Measurements from ENCODE around the gene NUP210L. TPM values are rescaled to one million over a fixed set of nuclear protein-coding genes. Genes with fewer than 3 reads are reported as not detected.

NUP210L gene
- total and polyA plus RNA-seq, 2 of the 13 experiments (the other 11 are each of a cell fraction or from before 2014, with no cell fraction given): not detected

DNA sequence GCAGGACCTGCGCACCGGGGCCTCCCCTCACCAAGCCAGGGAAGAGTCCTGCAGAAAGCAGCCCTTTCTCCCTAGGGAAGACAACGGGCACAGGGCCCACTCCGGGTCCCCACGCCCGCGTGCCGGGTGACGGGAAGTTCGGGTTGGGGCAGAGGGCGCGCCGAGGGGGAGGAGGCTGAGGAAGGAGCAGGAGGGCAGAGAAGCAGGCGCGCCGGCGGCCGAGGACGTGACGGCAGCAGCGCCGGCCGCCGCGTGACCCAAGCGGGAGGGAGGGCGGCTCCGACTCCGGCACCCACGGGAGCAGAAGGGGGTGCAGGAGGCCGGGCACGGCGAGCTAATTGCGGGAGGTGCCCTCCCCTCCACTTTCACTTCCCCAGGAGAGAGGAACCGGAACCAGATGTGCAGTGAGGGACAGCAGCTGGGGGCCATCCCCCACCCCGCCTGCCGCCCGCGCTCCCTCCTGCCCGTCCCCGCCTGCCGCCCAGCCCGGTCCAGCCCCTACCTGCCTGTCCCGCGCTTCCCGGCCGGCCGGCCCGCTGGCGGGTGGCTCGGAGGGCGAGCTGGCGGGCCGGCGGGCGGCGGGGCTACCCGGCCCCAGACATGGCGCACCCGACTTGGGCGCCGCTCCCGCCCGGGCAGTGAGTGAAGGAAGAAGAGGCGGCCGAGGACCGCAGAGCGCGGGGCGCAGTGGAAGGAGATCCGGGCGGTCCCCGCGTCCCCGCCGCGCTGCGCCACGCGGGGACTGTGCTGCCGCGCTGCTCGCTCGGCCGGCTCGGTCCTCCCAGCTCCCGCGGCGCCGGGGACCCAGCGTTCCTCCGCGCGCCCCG lies 208.9 kb downstream of the NUP210L start (continued):
- TF ChIP-seq, protein P1, sequence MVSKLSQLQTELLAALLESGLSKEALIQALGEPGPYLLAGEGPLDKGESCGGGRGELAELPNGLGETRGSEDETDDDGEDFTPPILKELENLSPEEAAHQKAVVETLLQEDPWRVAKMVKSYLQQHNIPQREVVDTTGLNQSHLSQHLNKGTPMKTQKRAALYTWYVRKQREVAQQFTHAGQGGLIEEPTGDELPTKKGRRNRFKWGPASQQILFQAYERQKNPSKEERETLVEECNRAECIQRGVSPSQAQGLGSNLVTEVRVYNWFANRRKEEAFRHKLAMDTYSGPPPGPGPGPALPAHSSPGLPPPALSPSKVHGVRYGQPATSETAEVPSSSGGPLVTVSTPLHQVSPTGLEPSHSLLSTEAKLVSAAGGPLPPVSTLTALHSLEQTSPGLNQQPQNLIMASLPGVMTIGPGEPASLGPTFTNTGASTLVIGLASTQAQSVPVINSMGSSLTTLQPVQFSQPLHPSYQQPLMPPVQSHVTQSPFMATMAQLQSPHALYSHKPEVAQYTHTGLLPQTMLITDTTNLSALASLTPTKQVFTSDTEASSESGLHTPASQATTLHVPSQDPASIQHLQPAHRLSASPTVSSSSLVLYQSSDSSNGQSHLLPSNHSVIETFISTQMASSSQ (IDR thresholded peaks at IDR 0.05; ENCODE audit: low read depth): no peak
- TF ChIP-seq, protein P1 (CRISPR knock-in tag; IDR thresholded peaks at IDR 0.05; ENCODE audit: borderline replicate concordance): peak; percentile 17; the same call in 1 of the 2 replicates
- TF ChIP-seq BHLHE40 (IDR thresholded peaks at IDR 0.05; ENCODE audit: low read length) (no peak), ZNF782 (CRISPR knock-in tag; IDR thresholded peaks at IDR 0.05; ENCODE audit: borderline replicate concordance) (0 out of 2 replicates have a peak, but pooled peaks have one; percentile 7), REL (CRISPR knock-in tag; conservative IDR thresholded peaks at IDR 0.05) (peak; percentile 20; the same call in 1 of the 2 replicates), LCORL (IDR thresholded peaks at IDR 0.05) (no peak), LCORL (CRISPR knock-in tag; IDR thresholded peaks at IDR 0.05) (peak; percentile 35; the same call in 1 of the 2 replicates), ARNT2 (CRISPR knock-in tag; IDR thresholded peaks at IDR 0.05; ENCODE audit: low read depth) (peak; percentile 8; the same call in 1 of the 2 replicates), PHF8 (CRISPR knock-in tag; IDR thresholded peaks at IDR 0.05) (peak; percentile 67; the same call in 1 of the 2 replicates), KDM5B (CRISPR knock-in tag; IDR thresholded peaks at IDR 0.05; ENCODE audit: borderline replicate concordance) (peak; percentile 56; the same call in 1 of the 2 replicates), ZNF3 (CRISPR knock-in tag; IDR thresholded peaks at IDR 0.05) (no peak), SALL1 (CRISPR knock-in tag; IDR thresholded peaks at IDR 0.05) (0 out of 2 replicates have a peak, but pooled peaks have one; percentile 25), MIER3 (CRISPR knock-in tag; IDR thresholded peaks at IDR 0.05; ENCODE audit: borderline replicate concordance) (0 out of 2 replicates have a peak, but pooled peaks have one; percentile 44), ZSCAN31 (CRISPR knock-in tag; IDR thresholded peaks at IDR 0.05; ENCODE audit: low read depth) (peak; percentile 47; the same call in 1 of the 2 replicates), ZKSCAN5 (CRISPR knock-in tag; IDR thresholded peaks at IDR 0.05) (no peak)
- TF ChIP-seq, protein P2, sequence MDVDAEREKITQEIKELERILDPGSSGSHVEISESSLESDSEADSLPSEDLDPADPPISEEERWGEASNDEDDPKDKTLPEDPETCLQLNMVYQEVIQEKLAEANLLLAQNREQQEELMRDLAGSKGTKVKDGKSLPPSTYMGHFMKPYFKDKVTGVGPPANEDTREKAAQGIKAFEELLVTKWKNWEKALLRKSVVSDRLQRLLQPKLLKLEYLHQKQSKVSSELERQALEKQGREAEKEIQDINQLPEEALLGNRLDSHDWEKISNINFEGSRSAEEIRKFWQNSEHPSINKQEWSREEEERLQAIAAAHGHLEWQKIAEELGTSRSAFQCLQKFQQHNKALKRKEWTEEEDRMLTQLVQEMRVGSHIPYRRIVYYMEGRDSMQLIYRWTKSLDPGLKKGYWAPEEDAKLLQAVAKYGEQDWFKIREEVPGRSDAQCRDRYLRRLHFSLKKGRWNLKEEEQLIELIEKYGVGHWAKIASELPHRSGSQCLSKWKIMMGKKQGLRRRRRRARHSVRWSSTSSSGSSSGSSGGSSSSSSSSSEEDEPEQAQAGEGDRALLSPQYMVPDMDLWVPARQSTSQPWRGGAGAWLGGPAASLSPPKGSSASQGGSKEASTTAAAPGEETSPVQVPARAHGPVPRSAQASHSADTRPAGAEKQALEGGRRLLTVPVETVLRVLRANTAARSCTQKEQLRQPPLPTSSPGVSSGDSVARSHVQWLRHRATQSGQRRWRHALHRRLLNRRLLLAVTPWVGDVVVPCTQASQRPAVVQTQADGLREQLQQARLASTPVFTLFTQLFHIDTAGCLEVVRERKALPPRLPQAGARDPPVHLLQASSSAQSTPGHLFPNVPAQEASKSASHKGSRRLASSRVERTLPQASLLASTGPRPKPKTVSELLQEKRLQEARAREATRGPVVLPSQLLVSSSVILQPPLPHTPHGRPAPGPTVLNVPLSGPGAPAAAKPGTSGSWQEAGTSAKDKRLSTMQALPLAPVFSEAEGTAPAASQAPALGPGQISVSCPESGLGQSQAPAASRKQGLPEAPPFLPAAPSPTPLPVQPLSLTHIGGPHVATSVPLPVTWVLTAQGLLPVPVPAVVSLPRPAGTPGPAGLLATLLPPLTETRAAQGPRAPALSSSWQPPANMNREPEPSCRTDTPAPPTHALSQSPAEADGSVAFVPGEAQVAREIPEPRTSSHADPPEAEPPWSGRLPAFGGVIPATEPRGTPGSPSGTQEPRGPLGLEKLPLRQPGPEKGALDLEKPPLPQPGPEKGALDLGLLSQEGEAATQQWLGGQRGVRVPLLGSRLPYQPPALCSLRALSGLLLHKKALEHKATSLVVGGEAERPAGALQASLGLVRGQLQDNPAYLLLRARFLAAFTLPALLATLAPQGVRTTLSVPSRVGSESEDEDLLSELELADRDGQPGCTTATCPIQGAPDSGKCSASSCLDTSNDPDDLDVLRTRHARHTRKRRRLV (CRISPR knock-in tag; IDR thresholded peaks at IDR 0.05): no peak
- TF ChIP-seq, protein P3, sequence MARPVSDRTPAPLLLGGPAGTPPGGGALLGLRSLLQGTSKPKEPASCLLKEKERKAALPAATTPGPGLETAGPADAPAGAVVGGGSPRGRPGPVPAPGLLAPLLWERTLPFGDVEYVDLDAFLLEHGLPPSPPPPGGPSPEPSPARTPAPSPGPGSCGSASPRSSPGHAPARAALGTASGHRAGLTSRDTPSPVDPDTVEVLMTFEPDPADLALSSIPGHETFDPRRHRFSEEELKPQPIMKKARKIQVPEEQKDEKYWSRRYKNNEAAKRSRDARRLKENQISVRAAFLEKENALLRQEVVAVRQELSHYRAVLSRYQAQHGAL (CRISPR knock-in tag; IDR thresholded peaks at IDR 0.05; ENCODE audit: not compliant biosample characterization): no peak
- TF ChIP-seq, protein P4, sequence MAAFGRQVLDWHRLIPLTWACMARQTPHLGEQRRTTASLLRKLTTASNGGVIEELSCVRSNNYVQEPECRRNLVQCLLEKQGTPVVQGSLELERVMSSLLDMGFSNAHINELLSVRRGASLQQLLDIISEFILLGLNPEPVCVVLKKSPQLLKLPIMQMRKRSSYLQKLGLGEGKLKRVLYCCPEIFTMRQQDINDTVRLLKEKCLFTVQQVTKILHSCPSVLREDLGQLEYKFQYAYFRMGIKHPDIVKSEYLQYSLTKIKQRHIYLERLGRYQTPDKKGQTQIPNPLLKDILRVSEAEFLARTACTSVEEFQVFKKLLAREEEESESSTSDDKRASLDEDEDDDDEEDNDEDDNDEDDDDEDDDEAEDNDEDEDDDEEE (CRISPR knock-in tag; IDR thresholded peaks at IDR 0.05): 0 out of 2 replicates have a peak, but pooled peaks have one; percentile 31

Data from HepG2 (cell line).